Hepatocyte (in vitro differentiated cells): Measurements from ENCODE around the gene RHEBL1.

Experiments
- EZH2 ChIP-seq: fragments of 200-600 bp; sonication (generic); IDR thresholded peaks from 2 replicates; pipeline ENCODE4 v1.6.1; 2016; ENCODE audit warnings: antibody characterized with exemption, mild to moderate bottlenecking, borderline replicate concordance
- EZH2phosphoT487 ChIP-seq: fragments of 200-600 bp; sonication (generic); IDR thresholded peaks from one replicate; pipeline ENCODE4 v1.6.1; 2018; ENCODE audit warnings: antibody characterized with exemption, mild to moderate bottlenecking, low read depth, moderate library complexity; ENCODE audit not compliant: unreplicated experiment, severe bottlenecking
- TF ChIP-seq, protein P1 (sequence below): fragments of 200-600 bp; sonication (generic); IDR thresholded peaks from 2 replicates; pipeline ENCODE4 v1.5.1; 2016; ENCODE audit warnings: antibody characterized with exemption, mild to moderate bottlenecking; ENCODE audit not compliant: poor library complexity

- TF ChIP-seq, protein P1, sequence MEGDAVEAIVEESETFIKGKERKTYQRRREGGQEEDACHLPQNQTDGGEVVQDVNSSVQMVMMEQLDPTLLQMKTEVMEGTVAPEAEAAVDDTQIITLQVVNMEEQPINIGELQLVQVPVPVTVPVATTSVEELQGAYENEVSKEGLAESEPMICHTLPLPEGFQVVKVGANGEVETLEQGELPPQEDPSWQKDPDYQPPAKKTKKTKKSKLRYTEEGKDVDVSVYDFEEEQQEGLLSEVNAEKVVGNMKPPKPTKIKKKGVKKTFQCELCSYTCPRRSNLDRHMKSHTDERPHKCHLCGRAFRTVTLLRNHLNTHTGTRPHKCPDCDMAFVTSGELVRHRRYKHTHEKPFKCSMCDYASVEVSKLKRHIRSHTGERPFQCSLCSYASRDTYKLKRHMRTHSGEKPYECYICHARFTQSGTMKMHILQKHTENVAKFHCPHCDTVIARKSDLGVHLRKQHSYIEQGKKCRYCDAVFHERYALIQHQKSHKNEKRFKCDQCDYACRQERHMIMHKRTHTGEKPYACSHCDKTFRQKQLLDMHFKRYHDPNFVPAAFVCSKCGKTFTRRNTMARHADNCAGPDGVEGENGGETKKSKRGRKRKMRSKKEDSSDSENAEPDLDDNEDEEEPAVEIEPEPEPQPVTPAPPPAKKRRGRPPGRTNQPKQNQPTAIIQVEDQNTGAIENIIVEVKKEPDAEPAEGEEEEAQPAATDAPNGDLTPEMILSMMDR = no peak
- TF ChIP-seq EZH2 (no peak), EZH2phosphoT487 (no peak)
Observed at GRCh38 chr12:49057888-49058287, 11.9 kb downstream of the RHEBL1 start.
